K562 (cell line): ENCODE data around the gene THAP4. TPM values are rescaled to one million over a fixed set of nuclear protein-coding genes. Genes with fewer than 3 reads are reported as not detected.

Source experiments
- ATAC-seq: fragments of 200-7000 bp; cut with Tn5 transposase; 3 replicates; pipeline ENCODE4 v1.9.1; 2020; ENCODE audit warnings: moderate library complexity
- BruUV-seq: library from RNA; stranded (reverse); fragments of 400-500 nt; replicated peaks from 2 replicates; lab custom pipeline; 2021; lab: Mats Ljungman, UMichigan
- CTCF ChIA-PET: fragments of 300-600 bp; formaldehyde crosslinking; extraction: SDS; loops from one replicate; lab custom pipeline; 2021; ENCODE audit warnings: low intra/inter-chr PET ratio; lab: Yijun Ruan, JAX
- POLR2A ChIA-PET: fragments of 300-600, 350-650 bp; sonication (Branson Sonifier 250); formaldehyde crosslinking; extraction: SDS; loops from one replicate; lab custom pipeline; 2021; ENCODE audit warnings: antibody characterized with exemption, inconsistent platforms; lab: Yijun Ruan, JAX
- DNase-seq, 4 experiments: peaks; one replicate each; pipeline versions ENCODE4 v3.0.0 to v3.0.0-alpha.2; 2011 to 2018; ENCODE audit warnings: low spot score in 3 of 4, mixed read lengths in 3 of 4; ENCODE audit errors: extremely low read depth in 1 of 4
- FAIRE-seq: peaks from 2 replicates; lab custom pipeline; 2011; peaks lifted over from hg19 to GRCh38; lab: Jason Lieb, UNC
- H2AFZ ChIP-seq: 2 replicates; pipeline ENCODE4 v1.6.0; 2011; ENCODE audit warnings: low read depth, low read length, control low read depth, inconsistent platforms
- H3K27ac ChIP-seq: fragments of 200-600 bp; 3 replicates; pipeline ENCODE4 v1.8.0; 2011; ENCODE audit warnings: low read depth, mild to moderate bottlenecking, control low read depth, inconsistent platforms, low read length, moderate library complexity, mixed read lengths; ENCODE audit errors: extremely low read depth
- H3K27me3 ChIP-seq, 2 experiments: fragments of 300-600 bp in 1 of 2; 2 replicates in 1 of 2; 3 replicates in 1 of 2; pipeline versions ENCODE4 v1.6.0 to v1.8.0; 2011; ENCODE audit warnings: inconsistent platforms in 2 of 2, low read length in 2 of 2, mild to moderate bottlenecking in 1 of 2, mixed read lengths in 1 of 2, moderate library complexity in 1 of 2; ENCODE audit not compliant: control insufficient read depth in 2 of 2, insufficient read depth in 2 of 2
- H3K36me3 ChIP-seq: fragments of 300-600 bp; 3 replicates; pipeline ENCODE4 v1.8.0; 2011; ENCODE audit warnings: mild to moderate bottlenecking, low read length, inconsistent platforms; ENCODE audit not compliant: control insufficient read depth, insufficient read depth
- H3K4me1 ChIP-seq, 2 experiments: fragments of 200-600 bp in 1 of 2; replicated peaks in 1 of 2; 2 replicates in 1 of 2; 3 replicates in 1 of 2; pipeline versions ENCODE4 v1.5.1 to v1.8.0; 2011; ENCODE audit warnings: inconsistent platforms in 2 of 2, low read length in 2 of 2, mild to moderate bottlenecking in 1 of 2, mixed read lengths in 1 of 2, moderate library complexity in 1 of 2; ENCODE audit not compliant: control insufficient read depth in 2 of 2, insufficient read depth in 2 of 2
- H3K4me2 ChIP-seq: 2 replicates; pipeline ENCODE4 v1.6.1; 2011; ENCODE audit warnings: low read length, control low read depth, inconsistent platforms, mixed read lengths; ENCODE audit not compliant: insufficient read depth
- H3K4me3 ChIP-seq: fragments of 200-600 bp; sonication (generic), shearing (Covaris generic); 2 replicates; pipeline ENCODE4 v1.5.1; 2016; ENCODE audit warnings: control low read depth, inconsistent platforms
- H3K79me2 ChIP-seq: fragments of 200-600 bp; 3 replicates; pipeline ENCODE4 v1.8.0; 2011; ENCODE audit warnings: low read length, inconsistent platforms; ENCODE audit not compliant: control insufficient read depth, insufficient read depth
- H3K9ac ChIP-seq, 2 experiments: 2 replicates each; pipeline versions ENCODE4 v1.6.0 to v1.6.1; 2011; ENCODE audit warnings: low read depth in 2 of 2, low read length in 2 of 2, control low read depth in 1 of 2, inconsistent platforms in 1 of 2, mild to moderate bottlenecking in 1 of 2, mixed read lengths in 1 of 2; ENCODE audit not compliant: insufficient read depth in 1 of 2
- H3K9me1 ChIP-seq: one replicate; pipeline ENCODE4 v1.6.0; 2011; ENCODE audit warnings: inconsistent platforms, mild to moderate bottlenecking, low read length, moderate library complexity; ENCODE audit not compliant: control insufficient read depth, insufficient read depth
- H3K9me3 ChIP-seq: replicated peaks from 2 replicates; pipeline ENCODE4 v1.5.1; 2011; ENCODE audit warnings: low read depth, low read length, inconsistent platforms; ENCODE audit not compliant: control insufficient read depth, insufficient read depth
- H4K20me1 ChIP-seq: replicated peaks from 2 replicates; pipeline ENCODE4 v1.6.1; 2011; ENCODE audit warnings: low read length, inconsistent platforms, mixed read lengths; ENCODE audit not compliant: control insufficient read depth, insufficient read depth
- CBX8 ChIP-seq: fragments of 200-600 bp; sonication (generic); IDR thresholded peaks from 2 replicates; pipeline ENCODE4 v1.6.1; 2012; ENCODE audit warnings: borderline replicate concordance, mixed run types, low read depth, mild to moderate bottlenecking, moderate library complexity, mixed read lengths, low read length, control low read depth, inconsistent platforms; ENCODE audit not compliant: poor library complexity, severe bottlenecking; ENCODE audit errors: extremely low read depth
- MIER1 ChIP-seq: fragments of 450-650 bp; IDR thresholded peaks from 2 replicates; pipeline ENCODE4 v1.6.1; 2016; ENCODE audit warnings: antibody characterized with exemption, mild to moderate bottlenecking, low read depth
- MTF1 ChIP-seq: fragments of 250-450 bp; sonication (Bioruptor Pico); IDR thresholded peaks from 2 replicates; pipeline ENCODE4 v1.9.0; 2021; ENCODE audit warnings: moderate library complexity, mild to moderate bottlenecking, inconsistent platforms, borderline replicate concordance
- MXI1 ChIP-seq: IDR thresholded peaks from 2 replicates; pipeline ENCODE4 v1.6.1; 2011; ENCODE audit warnings: low read depth, mild to moderate bottlenecking, improper control_type of control experiment, low read length
- MYNN ChIP-seq, 2 experiments: sonication (generic); formaldehyde crosslinking in 1 of 2; IDR thresholded peaks; 2 replicates each; pipeline versions ENCODE4 v1.5.0 to v1.6.1; 2016 to 2020; ENCODE audit warnings: antibody characterized with exemption in 1 of 2, missing genetic modification reagents in 1 of 2
- PTTG1 ChIP-seq: fragments of 450-650 bp; IDR thresholded peaks from 2 replicates; pipeline ENCODE4 v1.6.1; 2016; ENCODE audit warnings: low read depth, mild to moderate bottlenecking, missing genetic modification characterization, missing compliant biosample characterization
- RBM25 ChIP-seq: fragments of 200-400 bp; formaldehyde crosslinking; IDR thresholded peaks from 2 replicates; pipeline ENCODE4 v1.6.1; 2018; ENCODE audit warnings: low read length, low read depth, moderate library complexity; ENCODE audit not compliant: severe bottlenecking
- RFX1 ChIP-seq: fragments of 450-650 bp; IDR thresholded peaks from 2 replicates; pipeline ENCODE4 v1.6.1; 2016; ENCODE audit warnings: mild to moderate bottlenecking, moderate library complexity
- ZBTB17 ChIP-seq: fragments of 450-650 bp; formaldehyde crosslinking; IDR thresholded peaks from 2 replicates; pipeline ENCODE4 v1.4.0; 2020; ENCODE audit warnings: mild to moderate bottlenecking
- WGBS: fragments of 100-300 bp; shearing (Covaris generic); methylation state at CpG from one replicate; pipeline ENCODE4 v1.1.6; 2016; ENCODE audit warnings: low coverage, mixed read lengths; ENCODE audit not compliant: insufficient coverage; ENCODE audit errors: missing lambda C conversion rate; 5-methylcytosine and 5-hydroxymethylcytosine counted together
- in situ Hi-C: fragments of 300-500 bp; cut with MboI; formaldehyde crosslinking; loops from 4 replicates; pipeline ENCODE4 v1.15.0; 2018; ENCODE audit warnings: inconsistent platforms, mixed read lengths
- intact Hi-C: fragments of 100-400 bp; cut with micrococcal nuclease; formaldehyde crosslinking; loops from 2 replicates; pipeline ENCODE4 v1.14.2; 2022
- polyA plus RNA-seq, 8 experiments: library from polyadenylated mRNA; depleted of rRNA in 4 of 8; stranded (reverse) in 5 of 8; unstranded in 3 of 8; fragments of >200 nt; fragmentation: Nextera tagmentation in 2 of 8; fragmentation: Illumina TruSeq in 1 of 8; extraction: Ambion mirVana in 2 of 8; extraction: Trizol in 1 of 8; gene quantifications; 2 replicates each; pipeline versions ENCODE4 v1.2.1 to v1.2.3, GENCODE V29; 2011 to 2014; ENCODE audit warnings: inconsistent platforms in 1 of 8, missing spikeins in 1 of 8
- total RNA-seq, 7 experiments: library from RNA; depleted of rRNA in 6 of 7; stranded (reverse); fragments of >200 nt in 6 of 7; fragmentation: Illumina TruSeq in 2 of 7; extraction: Trizol in 2 of 7; gene quantifications; 2 replicates each; pipeline versions ENCODE4 v1.2.1 to v1.2.3, GENCODE V29; 2011 to 2021; ENCODE audit warnings: low replicate concordance in 1 of 7
- TF ChIP-seq, protein P1 (sequence below): fragments of 450-650 bp; formaldehyde crosslinking; conservative IDR thresholded peaks from 2 replicates; pipeline ENCODE4 v1.4.0; 2022; ENCODE audit warnings: mild to moderate bottlenecking, missing genetic modification characterization

Gene THAP4
- total and polyA plus RNA-seq, 9 of the 15 experiments (the other 6 are each of a cell fraction or from before 2014, with no cell fraction given): 8.6 to 60.9 (median 43.9) TPM

DNA sequence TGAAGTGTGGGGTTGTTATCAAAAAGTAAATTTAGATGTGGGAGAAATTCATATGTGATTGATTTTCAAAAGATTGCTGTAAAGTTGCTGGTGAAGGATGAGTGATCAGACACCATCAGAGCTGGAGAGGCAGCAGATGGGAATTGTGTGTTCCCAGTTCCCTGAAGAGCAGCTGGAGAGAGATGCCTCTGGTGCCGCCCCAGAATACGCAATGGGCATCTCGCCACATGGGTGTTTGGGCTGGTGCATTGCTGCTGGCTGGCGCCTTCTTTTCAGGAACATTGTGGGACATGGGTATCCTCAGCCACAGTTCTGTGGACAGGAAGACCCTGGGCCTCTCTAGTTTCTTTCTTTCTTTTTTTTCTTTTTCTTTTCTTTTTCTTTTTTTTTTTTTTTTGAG, 12.4 kb upstream of the THAP4 start:
- no peak overlapping the region for H3K27ac ChIP-seq
- ATAC-seq (no peak), FAIRE-seq (no peak), DNase-seq (no peak)
- in situ Hi-C loops: no loop called here
- no peak overlapping the region for H3K4me2 ChIP-seq
- no peak overlapping the region for H3K4me3 ChIP-seq
- peaks cover 3% of the 10 kb centered on the region; the same call in 1 of the 2 replicates for H4K20me1 ChIP-seq
- 92% methylated on average over 4 of the region's 4 CpGs for WGBS
- TF ChIP-seq MYNN (IDR thresholded peaks at IDR 0.05) (no peak), MYNN (CRISPR knock-in tag; IDR thresholded peaks at IDR 0.05) (no peak), RBM25 (no peak), RFX1 (no peak), CBX8 (no peak), PTTG1 (tag) (no peak), MIER1 (no peak), ZBTB17 (CRISPR knock-in tag) (no peak), MTF1 (CRISPR knock-in tag) (no peak), MXI1 (no peak)
- TF ChIP-seq, protein P1, sequence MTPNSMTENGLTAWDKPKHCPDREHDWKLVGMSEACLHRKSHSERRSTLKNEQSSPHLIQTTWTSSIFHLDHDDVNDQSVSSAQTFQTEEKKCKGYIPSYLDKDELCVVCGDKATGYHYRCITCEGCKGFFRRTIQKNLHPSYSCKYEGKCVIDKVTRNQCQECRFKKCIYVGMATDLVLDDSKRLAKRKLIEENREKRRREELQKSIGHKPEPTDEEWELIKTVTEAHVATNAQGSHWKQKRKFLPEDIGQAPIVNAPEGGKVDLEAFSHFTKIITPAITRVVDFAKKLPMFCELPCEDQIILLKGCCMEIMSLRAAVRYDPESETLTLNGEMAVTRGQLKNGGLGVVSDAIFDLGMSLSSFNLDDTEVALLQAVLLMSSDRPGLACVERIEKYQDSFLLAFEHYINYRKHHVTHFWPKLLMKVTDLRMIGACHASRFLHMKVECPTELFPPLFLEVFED (CRISPR knock-in tag): no peak
- H3K36me3 ChIP-seq: peaks cover 35% of the 10 kb centered on the region; the same call in 1 of the 3 replicates
- CTCF ChIA-PET: interaction anchor here (0.7 kb wide), 1 partner anchor 361 kb away, joined by 3 read pairs; no protein-coding TSS in a partner anchor
- peaks cover 0 to 3% of the 10 kb centered on the region in 2 experiments; a peak in 2 of 5 replicates for H3K4me1 ChIP-seq
- peaks cover 30% of the 10 kb centered on the region for H3K79me2 ChIP-seq
- H3K9me1 ChIP-seq: no peaks in the 10 kb centered on the region
- H3K9me3 ChIP-seq: no peaks in the 10 kb centered on the region
- no peaks in the 10 kb centered on the region for H3K27me3 ChIP-seq
- no TSS peak for BruUV-seq
- H2AFZ ChIP-seq: no peak overlapping the region
- no peak overlapping the region for H3K9ac ChIP-seq
- intact Hi-C loops: no loop called here
- POLR2A ChIA-PET: interaction anchor here (1.1 kb wide), 1 partner anchor 11 kb away, joined by 5 read pairs; no protein-coding TSS in a partner anchor
